RWPE2 (cell line): ENCODE data around the gene FLCN.

ENCODE experiments used
- ATAC-seq: fragments of 200-7000 bp; cut with Tn5 transposase; 3 replicates; pipeline ENCODE4 v1.9.1; 2021; ENCODE audit warnings: low read depth
- DNase-seq: peaks from one replicate; pipeline ENCODE4 v3.0.0-alpha.2; 2020; ENCODE audit warnings: low spot score
- H3K27ac ChIP-seq: fragments of 450-650 bp; 2 replicates; pipeline ENCODE4 v1.5.1; 2017; ENCODE audit warnings: mild to moderate bottlenecking; ENCODE audit not compliant: poor library complexity, severe bottlenecking
- H3K27me3 ChIP-seq: fragments of 250-450 bp; sonication (Bioruptor Pico); 2 replicates; pipeline ENCODE4 v1.5.1; 2021; ENCODE audit warnings: mild to moderate bottlenecking, moderate library complexity; ENCODE audit not compliant: insufficient read depth, poor library complexity, severe bottlenecking
- H3K36me3 ChIP-seq: fragments of 250-450 bp; sonication (Bioruptor Pico); 2 replicates; pipeline ENCODE4 v1.5.1; 2020; ENCODE audit warnings: low read depth, mild to moderate bottlenecking, moderate library complexity
- H3K4me1 ChIP-seq: fragments of 250-450 bp; sonication (Bioruptor Pico); 2 replicates; pipeline ENCODE4 v1.5.1; 2021; ENCODE audit warnings: mild to moderate bottlenecking, moderate library complexity; ENCODE audit not compliant: insufficient read depth, poor library complexity, severe bottlenecking
- H3K4me3 ChIP-seq: fragments of 250-450 bp; sonication (Bioruptor Pico); 2 replicates; pipeline ENCODE4 v1.5.1; 2021; ENCODE audit warnings: mild to moderate bottlenecking, moderate library complexity; ENCODE audit not compliant: severe bottlenecking
- H3K9me3 ChIP-seq: fragments of 250-450 bp; sonication (Bioruptor Pico); 2 replicates; pipeline ENCODE4 v1.5.1; 2021; ENCODE audit warnings: mild to moderate bottlenecking, moderate library complexity; ENCODE audit not compliant: severe bottlenecking
- TF ChIP-seq, protein P1 (sequence below): fragments of 450-650 bp; IDR thresholded peaks from one replicate; pipeline ENCODE4 v1.5.1; 2017; ENCODE audit warnings: mild to moderate bottlenecking, moderate library complexity; ENCODE audit not compliant: poor library complexity, severe bottlenecking

Gene FLCN

GRCh38 chr17:17213775-17214174 lies 23.2 kb downstream of the FLCN start:
- H3K36me3 ChIP-seq, result peaks cover 46% of the 10 kb centered on the region
- no peaks in the 10 kb centered on the region for H3K27me3 ChIP-seq
- TF ChIP-seq, protein P1, sequence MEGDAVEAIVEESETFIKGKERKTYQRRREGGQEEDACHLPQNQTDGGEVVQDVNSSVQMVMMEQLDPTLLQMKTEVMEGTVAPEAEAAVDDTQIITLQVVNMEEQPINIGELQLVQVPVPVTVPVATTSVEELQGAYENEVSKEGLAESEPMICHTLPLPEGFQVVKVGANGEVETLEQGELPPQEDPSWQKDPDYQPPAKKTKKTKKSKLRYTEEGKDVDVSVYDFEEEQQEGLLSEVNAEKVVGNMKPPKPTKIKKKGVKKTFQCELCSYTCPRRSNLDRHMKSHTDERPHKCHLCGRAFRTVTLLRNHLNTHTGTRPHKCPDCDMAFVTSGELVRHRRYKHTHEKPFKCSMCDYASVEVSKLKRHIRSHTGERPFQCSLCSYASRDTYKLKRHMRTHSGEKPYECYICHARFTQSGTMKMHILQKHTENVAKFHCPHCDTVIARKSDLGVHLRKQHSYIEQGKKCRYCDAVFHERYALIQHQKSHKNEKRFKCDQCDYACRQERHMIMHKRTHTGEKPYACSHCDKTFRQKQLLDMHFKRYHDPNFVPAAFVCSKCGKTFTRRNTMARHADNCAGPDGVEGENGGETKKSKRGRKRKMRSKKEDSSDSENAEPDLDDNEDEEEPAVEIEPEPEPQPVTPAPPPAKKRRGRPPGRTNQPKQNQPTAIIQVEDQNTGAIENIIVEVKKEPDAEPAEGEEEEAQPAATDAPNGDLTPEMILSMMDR, result no peak
- H3K4me3 ChIP-seq, result no peak overlapping the region
- no peaks in the 10 kb centered on the region for H3K4me1 ChIP-seq
- DNase-seq (no peak), ATAC-seq (no peak)
- no peaks in the 10 kb centered on the region for H3K9me3 ChIP-seq
- no peak overlapping the region for H3K27ac ChIP-seq

- DNase-seq (no peak), ATAC-seq (no peak)
- Histone ChIP-seq H3K27me3 (no peaks in the 10 kb centered on the region), H3K9me3 (no peaks in the 10 kb centered on the region), H3K27ac (no peak overlapping the region), H3K36me3 (no peaks in the 10 kb centered on the region), H3K4me3 (no peak overlapping the region), H3K4me1 (no peaks in the 10 kb centered on the region)
- TF ChIP-seq, protein P1, result no peak
Observed at GRCh38 chr17:17207998-17208397, 29.0 kb downstream of the FLCN start.

GRCh38 chr17:17206913-17207335 lies 30.0 kb downstream of the FLCN start:
- H3K27ac ChIP-seq, result peak overlapping the region; percentile 27
- DNase-seq, result no peak
- TF ChIP-seq, protein P1, result no peak

GRCh38 chr17:17206124-17206912 lies 30.6 kb downstream of the FLCN start, which contains the start of gene PLD6:
Gene PLD6, minus strand, starts transcription at chr17:17206333. Its CDS starts 47 bp downstream, at chr17:17206286.
- Histone ChIP-seq H3K9me3 (no peaks in the 10 kb centered on the region), H3K36me3 (no peaks in the 10 kb centered on the region; the same call in 1 of the 2 replicates), H3K27me3 (no peaks in the 10 kb centered on the region), H3K4me1 (no peaks in the 10 kb centered on the region), H3K27ac (peak within 1 kb of the TSS; percentile 27), H3K4me3 (peak within 1 kb of the TSS; percentile 37)
- ATAC-seq (peak; percentile 55), DNase-seq (peak; percentile 85)
- TF ChIP-seq, protein P1, result peak; percentile 4

More at GRCh38 chr17:17206913-17207335, 30.0 kb downstream of the FLCN start:
- Histone ChIP-seq H3K27me3 (no peaks in the 10 kb centered on the region), H3K4me1 (no peaks in the 10 kb centered on the region), H3K36me3 (no peaks in the 10 kb centered on the region; the same call in 1 of the 2 replicates), H3K9me3 (no peaks in the 10 kb centered on the region), H3K4me3 (no peak overlapping the region)
- no peak for ATAC-seq
